Nephron (organoid): ENCODE measurements around the gene ADSL.

Experiments used
- H3K27ac Mint-ChIP-seq, 3 experiments: 2 replicates each; pipeline ENCODE4 v1.8.0; 2020; ENCODE audit warnings: mixed read lengths in 3 of 3, mild to moderate bottlenecking in 2 of 3, moderate library complexity in 1 of 3
- H3K27me3 Mint-ChIP-seq: 2 replicates; pipeline ENCODE4 v1.8.0; 2021; ENCODE audit warnings: low read depth, mild to moderate bottlenecking, moderate library complexity, mixed read lengths
- H3K36me3 Mint-ChIP-seq: 2 replicates; pipeline ENCODE4 v1.8.0; 2020; ENCODE audit warnings: low read depth, mixed read lengths
- H3K4me1 Mint-ChIP-seq: 2 replicates; pipeline ENCODE4 v1.8.0; 2020; ENCODE audit warnings: mixed read lengths
- H3K4me3 Mint-ChIP-seq, 3 experiments: 2 replicates each; pipeline ENCODE4 v1.8.0; 2020; ENCODE audit warnings: mild to moderate bottlenecking in 3 of 3, mixed read lengths in 3 of 3, moderate library complexity in 2 of 3
- H3K9me3 Mint-ChIP-seq: 2 replicates; pipeline ENCODE4 v1.8.0; 2020; ENCODE audit warnings: mixed read lengths
- CTCF ChIP-seq, 3 experiments: fragments of 200-600 bp; sonication (generic); IDR thresholded peaks; one replicate each; pipeline ENCODE4 v1.5.0; 2021; ENCODE audit warnings: antibody characterized with exemption in 3 of 3; ENCODE audit not compliant: unreplicated experiment in 3 of 3

ADSL gene

GRCh38 chr22:40428796-40429195 lies 82.5 kb downstream of the ADSL start:
- Mint-ChIP-seq H3K36me3 (peaks cover 27% of the 10 kb centered on the region), H3K27me3 (no peaks in the 10 kb centered on the region), H3K4me1 (peaks cover 40% of the 10 kb centered on the region), H3K9me3 (no peaks in the 10 kb centered on the region), H3K4me3 (no peak overlapping the region), H3K27ac (peak overlapping the region in 2 of 3 experiments; percentile 29 to 44)
- no peak for TF ChIP-seq CTCF (IDR thresholded peaks at IDR 0.05; ENCODE audit: unreplicated experiment in 3 of 3)

- Mint-ChIP-seq H3K9me3 (no peaks in the 10 kb centered on the region), H3K36me3 (peaks cover 27% of the 10 kb centered on the region), H3K4me1 (peaks cover 39% of the 10 kb centered on the region), H3K4me3 (no peak overlapping the region), H3K27ac (no peak overlapping the region), H3K27me3 (no peaks in the 10 kb centered on the region)
- TF ChIP-seq CTCF (IDR thresholded peaks at IDR 0.05; ENCODE audit: unreplicated experiment in 3 of 3), result no peak
Measured at GRCh38 chr22:40429481-40429880, 83.2 kb downstream of the ADSL start.

GRCh38 chr22:40430991-40431390 lies 84.7 kb downstream of the ADSL start:
- no peak for TF ChIP-seq CTCF (IDR thresholded peaks at IDR 0.05; ENCODE audit: unreplicated experiment in 3 of 3)
- Mint-ChIP-seq H3K27ac (no peak overlapping the region), H3K9me3 (no peaks in the 10 kb centered on the region), H3K36me3 (peaks cover 27% of the 10 kb centered on the region), H3K4me1 (peaks cover 41% of the 10 kb centered on the region), H3K4me3 (no peak overlapping the region), H3K27me3 (no peaks in the 10 kb centered on the region)

- H3K4me3 Mint-ChIP-seq, result no peak overlapping the region
- H3K4me1 Mint-ChIP-seq, result peaks cover 41% of the 10 kb centered on the region
- no peak overlapping the region for H3K27ac Mint-ChIP-seq
- no peaks in the 10 kb centered on the region for H3K27me3 Mint-ChIP-seq
- TF ChIP-seq CTCF (IDR thresholded peaks at IDR 0.05; ENCODE audit: unreplicated experiment in 3 of 3), result no peak
- peaks cover 27% of the 10 kb centered on the region for H3K36me3 Mint-ChIP-seq
- no peaks in the 10 kb centered on the region for H3K9me3 Mint-ChIP-seq
Measured at GRCh38 chr22:40432157-40432556, 85.9 kb downstream of the ADSL start.

- Mint-ChIP-seq H3K27me3 (no peaks in the 10 kb centered on the region), H3K27ac (no peak overlapping the region), H3K9me3 (no peaks in the 10 kb centered on the region), H3K4me1 (peaks cover 41% of the 10 kb centered on the region), H3K4me3 (no peak overlapping the region), H3K36me3 (peaks cover 27% of the 10 kb centered on the region)
- no peak for TF ChIP-seq CTCF (IDR thresholded peaks at IDR 0.05; ENCODE audit: unreplicated experiment in 3 of 3)
Measured at GRCh38 chr22:40432625-40433024, 86.3 kb downstream of the ADSL start.

GRCh38 chr22:40433416-40434090 lies 87.3 kb downstream of the ADSL start:
- Mint-ChIP-seq H3K4me1 (peaks cover 42% of the 10 kb centered on the region), H3K4me3 (no peak overlapping the region), H3K9me3 (no peaks in the 10 kb centered on the region), H3K36me3 (peaks cover 26% of the 10 kb centered on the region), H3K27ac (no peak overlapping the region), H3K27me3 (no peaks in the 10 kb centered on the region)
- TF ChIP-seq CTCF (IDR thresholded peaks at IDR 0.05; ENCODE audit: unreplicated experiment in 3 of 3), result no peak
